GM23338 (cell line): ENCODE measurements around the gene ZBTB20. TPM values are rescaled to one million over a fixed set of nuclear protein-coding genes. Genes with fewer than 3 reads are reported as not detected.

Source experiments
- CREB1 ChIP-seq: fragments of 250-450 bp; sonication (Bioruptor Pico); IDR thresholded peaks from 2 replicates; pipeline ENCODE4 v1.5.0; 2020; ENCODE audit warnings: low read depth, mild to moderate bottlenecking, moderate library complexity
- EZH2 ChIP-seq: fragments of 200-600 bp; sonication (generic); IDR thresholded peaks from one replicate; pipeline ENCODE4 v1.8.0; 2017; ENCODE audit warnings: antibody characterized with exemption, mild to moderate bottlenecking, low read depth; ENCODE audit not compliant: unreplicated experiment
- EZH2phosphoT487 ChIP-seq: fragments of 200-600 bp; sonication (generic); IDR thresholded peaks from one replicate; pipeline ENCODE4 v1.8.1; 2018; ENCODE audit warnings: antibody characterized with exemption; ENCODE audit not compliant: unreplicated experiment
- JUNB ChIP-seq: IDR thresholded peaks from one replicate; pipeline ENCODE4 v1.6.1; 2016; ENCODE audit warnings: antibody characterized with exemption; ENCODE audit not compliant: unreplicated experiment
- NANOG ChIP-seq: IDR thresholded peaks from 2 replicates; pipeline ENCODE4 v1.6.1; 2016; ENCODE audit warnings: antibody characterized with exemption, borderline replicate concordance
- POLR2AphosphoS5 ChIP-seq: IDR thresholded peaks from 2 replicates; pipeline ENCODE4 v1.6.1; 2016; ENCODE audit warnings: antibody characterized with exemption, low read depth
- STAT1 ChIP-seq: IDR thresholded peaks from one replicate; pipeline ENCODE4 v1.6.1; 2016; ENCODE audit warnings: antibody characterized with exemption; ENCODE audit not compliant: unreplicated experiment
- ZNF114 ChIP-seq: fragments of 250-450 bp; sonication (Bioruptor Pico); IDR thresholded peaks from 2 replicates; pipeline ENCODE4 v1.5.0; 2020; ENCODE audit warnings: mild to moderate bottlenecking, moderate library complexity
- ZNF462 ChIP-seq: fragments of 250-450 bp; sonication (Bioruptor Pico); IDR thresholded peaks from 2 replicates; pipeline ENCODE4 v1.5.0; 2020; ENCODE audit warnings: mild to moderate bottlenecking, moderate library complexity
- polyA plus RNA-seq: library from polyadenylated mRNA; unstranded; fragments of >200 nt; fragmentation: Nextera tagmentation; extraction: Ambion mirVana; gene quantifications from 2 replicates; pipeline ENCODE4 v1.2.1, GENCODE V29; 2016
- total RNA-seq: library from RNA; depleted of rRNA; stranded (reverse); fragments of >200 nt; shearing (Covaris generic); gene quantifications from 2 replicates; pipeline ENCODE4 v1.2.3, GENCODE V29; 2014
- TF ChIP-seq, protein P1 (sequence below), 2 experiments: fragments of 200-600 bp in 1 of 2; sonication (generic) in 1 of 2; conservative IDR thresholded peaks; 2 replicates each; pipeline versions ENCODE4 v1.5.1 to v1.6.1; 2016 to 2017; ENCODE audit warnings: antibody characterized with exemption in 2 of 2, low read depth in 2 of 2, mild to moderate bottlenecking in 2 of 2, moderate library complexity in 1 of 2

The ZBTB20 gene
- total and polyA plus RNA-seq, 2 experiments from 2014 or later: 2.0 to 3.3 TPM

- no peak for TF ChIP-seq ZNF462 (CRISPR knock-in tag)
- no peak for TF ChIP-seq ZNF114 (CRISPR knock-in tag)
- no peak for TF ChIP-seq NANOG
- no peak for TF ChIP-seq POLR2AphosphoS5
- TF ChIP-seq STAT1: no peak
- TF ChIP-seq CREB1 (CRISPR knock-in tag): no peak
- TF ChIP-seq JUNB: no peak
- no peak for TF ChIP-seq EZH2phosphoT487
- TF ChIP-seq EZH2: no peak
- TF ChIP-seq, protein P1, sequence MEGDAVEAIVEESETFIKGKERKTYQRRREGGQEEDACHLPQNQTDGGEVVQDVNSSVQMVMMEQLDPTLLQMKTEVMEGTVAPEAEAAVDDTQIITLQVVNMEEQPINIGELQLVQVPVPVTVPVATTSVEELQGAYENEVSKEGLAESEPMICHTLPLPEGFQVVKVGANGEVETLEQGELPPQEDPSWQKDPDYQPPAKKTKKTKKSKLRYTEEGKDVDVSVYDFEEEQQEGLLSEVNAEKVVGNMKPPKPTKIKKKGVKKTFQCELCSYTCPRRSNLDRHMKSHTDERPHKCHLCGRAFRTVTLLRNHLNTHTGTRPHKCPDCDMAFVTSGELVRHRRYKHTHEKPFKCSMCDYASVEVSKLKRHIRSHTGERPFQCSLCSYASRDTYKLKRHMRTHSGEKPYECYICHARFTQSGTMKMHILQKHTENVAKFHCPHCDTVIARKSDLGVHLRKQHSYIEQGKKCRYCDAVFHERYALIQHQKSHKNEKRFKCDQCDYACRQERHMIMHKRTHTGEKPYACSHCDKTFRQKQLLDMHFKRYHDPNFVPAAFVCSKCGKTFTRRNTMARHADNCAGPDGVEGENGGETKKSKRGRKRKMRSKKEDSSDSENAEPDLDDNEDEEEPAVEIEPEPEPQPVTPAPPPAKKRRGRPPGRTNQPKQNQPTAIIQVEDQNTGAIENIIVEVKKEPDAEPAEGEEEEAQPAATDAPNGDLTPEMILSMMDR (conservative IDR thresholded peaks at IDR 0.05; ENCODE audit: low read depth in 2 of 2): no peak
Measured at GRCh38 chr3:114794894-114795630, 352.0 kb downstream of the ZBTB20 start (continued).
